ENCODE results near the gene MCRIP1. TPM values are rescaled to one million over a fixed set of nuclear protein-coding genes. Genes with fewer than 3 reads are reported as not detected.

The MCRIP1 gene
- total and polyA plus RNA-seq, 10 of the 15 experiments (the other 5 are each of a cell fraction or from before 2014, with no cell fraction given), result 0.31 to 54.4 (median 30.8) TPM

GRCh38 chr17:81814748-81815645, 18.1 kb downstream of the MCRIP1 start (continued):
- TF ChIP-seq PBX3 (IDR thresholded peaks at IDR 0.05; ENCODE audit: insufficient replicate concordance, low read depth, low read length), result no peak

GRCh38 chr17:81813861-81814683, 19.0 kb downstream of the MCRIP1 start:
- ChIA-PET POLR2A (interaction anchor here (0.6 kb wide), 1 partner anchor 179 kb away, joined by 4 read pairs; no protein-coding TSS in a partner anchor), RAD21 (ENCODE audit: unreplicated experiment) (no interaction called here), SMC1A (ENCODE audit: uncharacterized antibody, unreplicated experiment) (no interaction called here), CTCF (no interaction called here)
- H3K27me3 ChIP-seq (replicated peaks in 1 of 2; ENCODE audit: control insufficient read depth in 2 of 2, insufficient read depth in 2 of 2, low read length in 1 of 2), result no peaks in the 10 kb centered on the region
- no peaks in the 10 kb centered on the region for H3K9me3 ChIP-seq (replicated peaks; ENCODE audit: control insufficient read depth, insufficient read depth, low read length)
- DNase-seq (ENCODE audit: low read depth, low spot score), result no peak
- H2AFZ ChIP-seq (ENCODE audit: control insufficient read depth, low read depth, low read length), result no peak overlapping the region
- H3K9ac ChIP-seq (ENCODE audit: control insufficient read depth, insufficient read depth, low read length), result no peak overlapping the region
- ATAC-seq, result no peak
- FAIRE-seq, result no peak
- H3K4me3 ChIP-seq, result no peak overlapping the region
- WGBS (ENCODE audit: insufficient coverage, insufficient replicate concordance, low lambda C conversion rate, missing lambda C conversion rate), result 52% methylated on average over 35 of the region's 41 CpGs
- no peak overlapping the region for H3K4me2 ChIP-seq (ENCODE audit: control insufficient read depth, insufficient read depth)
- no peaks in the 10 kb centered on the region for H3K36me3 ChIP-seq (ENCODE audit: control insufficient read depth in 2 of 2, insufficient read depth in 2 of 2, low read length in 1 of 2)
- no TSS peak for BruUV-seq (replicated peaks)
- no peaks in the 10 kb centered on the region for H3K79me2 ChIP-seq (ENCODE audit: control insufficient read depth, insufficient read depth, low read length)
- TF ChIP-seq STAT3 (IDR thresholded peaks at IDR 0.05; ENCODE audit: low read depth, low read length), result no peak
- TF ChIP-seq ZSCAN29 (IDR thresholded peaks at IDR 0.05), result no peak
- TF ChIP-seq RB1 (IDR thresholded peaks at IDR 0.05; ENCODE audit: borderline replicate concordance), result no peak
- TF ChIP-seq KAT2A (conservative IDR thresholded peaks at IDR 0.05; ENCODE audit: control insufficient read depth, low read depth, low read length), result no peak
- no peak for TF ChIP-seq E2F8 (IDR thresholded peaks at IDR 0.05; ENCODE audit: low read depth, partially characterized antibody)
- TF ChIP-seq DPF2 (IDR thresholded peaks at IDR 0.05), result no peak
- no peak for TF ChIP-seq CREM (IDR thresholded peaks at IDR 0.05; ENCODE audit: low read depth)
- TF ChIP-seq POLR2AphosphoS5 (IDR thresholded peaks at IDR 0.05; ENCODE audit: low read length), result no peak
- H3K4me1 ChIP-seq (ENCODE audit: control insufficient read depth, insufficient read depth, low read length), result no peaks in the 10 kb centered on the region
- in situ Hi-C loops (cut with MboI) (no loop called here), intact Hi-C loops (cut with micrococcal nuclease; ENCODE audit: unreplicated experiment) (no loop called here)
- H3K27ac ChIP-seq (ENCODE audit: control insufficient read depth, insufficient read depth), result no peak overlapping the region
- H4K20me1 ChIP-seq (ENCODE audit: control insufficient read depth, insufficient read depth), result no peaks in the 10 kb centered on the region
